GM18520 (cell line): ENCODE measurements around the gene DOK3.
A peak's percentile ranks its signal among the peaks of the same experiment; 100 is the strongest.
"Not testable (repeated sequence)": the region's sequence is repeated elsewhere in the genome, so short reads cannot be mapped to it uniquely, and the experiment has no call there.

Experiments
- ATAC-seq: cut with Tn5 transposase; IDR thresholded peaks from one replicate; pipeline ENCODE4 v1.9.1; 2021; ENCODE audit not compliant: unreplicated experiment

DOK3 gene

GRCh38 chr5:177498013-177498787 is 11.4 kb downstream of the DOK3 start:
- ATAC-seq, result no peak

DNA sequence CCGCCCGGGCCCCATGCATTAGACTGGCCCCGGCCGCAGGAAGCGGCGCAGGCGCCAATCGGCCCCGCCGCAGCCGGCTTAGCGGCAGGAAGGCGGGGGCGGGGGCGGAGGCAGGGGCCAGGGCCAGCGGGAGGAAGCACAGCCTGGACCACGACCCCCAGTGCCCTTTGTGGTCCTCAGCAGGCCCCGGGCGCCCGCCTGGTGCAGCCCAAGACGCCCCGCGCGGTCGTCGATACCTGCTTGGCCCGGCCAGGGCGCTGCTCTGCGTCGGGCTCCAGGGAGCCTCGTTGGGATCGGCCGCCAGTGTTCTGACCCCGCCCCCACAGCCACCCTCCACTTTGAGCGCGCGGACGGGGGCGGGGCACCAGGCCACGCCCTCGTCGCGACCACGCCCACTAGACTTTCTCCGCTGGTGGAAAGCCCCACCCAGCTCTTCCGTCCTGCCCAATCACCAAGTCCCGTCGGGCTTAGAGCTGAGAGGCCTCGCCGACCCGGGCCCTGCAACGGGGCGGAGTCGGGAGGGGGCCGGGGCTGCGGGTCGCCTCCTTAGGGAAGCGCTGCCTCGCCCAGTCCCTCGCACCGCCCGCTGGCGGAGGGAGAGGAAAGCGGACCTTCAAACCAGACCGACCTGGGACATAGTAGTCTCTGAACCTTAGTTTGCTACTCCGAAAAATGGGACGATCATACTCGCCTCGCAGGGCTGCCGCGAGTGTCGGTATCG is 12.2 kb downstream of the DOK3 start, which contains the start of gene PDLIM7:
PDLIM7 (minus strand) TSS at position 313 of the 721 bp plus-strand sequence. CDS start 1,092 bp downstream, outside the sequence.
- ATAC-seq, result peak; percentile 77

DNA sequence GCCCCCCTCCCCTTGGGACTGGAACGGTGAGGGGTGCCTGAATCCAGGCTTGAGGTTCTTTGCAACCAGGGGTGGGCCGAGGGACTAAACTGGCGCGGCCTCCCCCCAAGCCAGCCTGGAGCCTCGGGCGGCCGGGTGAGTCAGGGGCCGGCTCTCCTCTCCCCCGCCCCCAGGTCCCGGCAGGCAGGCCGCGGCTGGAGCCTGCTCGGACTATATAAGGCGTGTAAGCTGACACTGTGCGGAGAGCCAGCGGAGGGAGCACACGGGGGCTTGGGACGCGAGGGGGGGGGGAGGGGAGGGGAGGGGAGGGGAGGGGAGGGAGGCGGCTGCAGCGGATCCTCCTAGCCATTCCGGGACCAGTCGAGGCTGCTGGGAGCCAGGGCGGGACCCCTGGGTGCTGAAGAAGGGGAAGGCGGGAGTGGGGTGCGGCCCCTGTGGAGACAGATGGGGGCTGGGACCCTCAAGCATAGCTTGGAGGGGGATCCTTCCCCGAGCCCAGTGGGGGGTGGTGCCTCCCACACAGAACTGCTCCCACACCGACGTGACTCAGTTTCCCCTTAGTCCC is 12.8 kb downstream of the DOK3 start:
- no peak for ATAC-seq

DNA sequence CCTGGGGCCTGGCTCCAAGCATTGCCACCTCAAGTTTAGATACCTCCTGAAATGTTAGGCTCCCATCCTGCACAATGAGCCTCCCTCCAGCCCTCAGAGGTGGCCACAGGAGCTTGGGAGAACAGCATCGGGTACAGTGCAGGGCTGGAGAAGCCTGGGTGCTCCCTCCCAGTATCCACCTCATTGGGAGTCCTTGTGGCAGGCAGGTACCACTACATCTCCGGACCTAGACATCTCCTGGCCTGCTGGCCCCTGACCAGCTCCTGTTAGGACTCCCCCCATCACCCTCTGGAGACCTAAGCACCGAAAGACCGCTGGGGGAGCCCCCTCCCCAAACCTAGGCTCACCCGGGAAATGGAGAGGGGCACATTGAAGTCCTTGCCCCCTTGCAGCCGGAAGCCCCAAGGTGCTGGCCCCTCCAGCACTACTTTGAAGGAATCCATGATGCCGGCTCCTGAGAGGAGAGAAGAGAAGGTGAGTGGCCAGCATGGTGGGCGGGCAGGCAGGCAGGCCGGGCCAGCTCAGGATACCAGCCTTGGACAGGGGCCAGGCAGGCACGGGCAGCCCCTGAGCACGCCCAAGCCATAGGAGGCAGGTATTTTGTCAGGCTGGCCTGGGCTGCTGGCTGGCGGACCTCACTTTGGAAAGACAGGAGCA is 13.4 kb downstream of the DOK3 start:
- ATAC-seq, result no peak

DNA sequence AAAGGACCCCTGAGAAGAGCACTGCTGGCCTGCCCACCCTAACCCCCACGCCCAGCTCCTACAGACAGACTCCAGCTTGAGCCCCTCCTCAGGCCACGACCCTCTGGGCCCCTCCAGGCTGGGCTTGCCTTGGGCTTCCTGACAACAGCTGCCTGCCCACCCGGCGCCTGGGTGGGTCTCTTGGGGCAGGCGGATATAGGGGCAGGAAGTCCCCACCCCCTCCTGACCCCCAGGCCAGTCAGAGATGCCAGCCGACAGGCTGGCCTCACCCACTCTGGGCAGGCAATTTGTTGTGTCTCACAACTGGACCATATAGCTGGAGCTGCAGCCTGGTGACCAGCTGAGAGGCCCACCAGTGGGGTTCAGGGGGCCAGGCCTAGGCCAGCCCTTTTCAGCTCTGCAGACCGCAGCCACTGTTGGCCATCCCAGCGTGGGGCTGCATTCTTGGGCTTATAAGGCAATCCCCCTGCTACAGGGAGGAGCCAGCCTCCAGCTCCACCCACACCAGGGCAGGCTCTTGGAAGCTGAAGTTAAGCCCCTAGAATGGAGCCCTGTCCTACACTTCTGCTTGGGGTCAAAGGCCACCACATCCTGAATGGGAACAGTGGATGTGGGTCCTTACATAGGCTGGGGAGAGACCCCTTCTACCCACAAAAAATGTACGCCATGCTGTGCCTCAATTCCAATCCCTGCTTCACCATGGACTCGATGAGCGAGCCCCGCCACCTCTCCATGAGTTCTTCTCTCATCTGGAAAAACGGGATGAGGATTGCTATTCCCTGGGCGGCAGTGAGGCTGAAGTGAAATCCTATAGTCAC is 14.2 kb downstream of the DOK3 start:
- ATAC-seq, result no peak

DNA sequence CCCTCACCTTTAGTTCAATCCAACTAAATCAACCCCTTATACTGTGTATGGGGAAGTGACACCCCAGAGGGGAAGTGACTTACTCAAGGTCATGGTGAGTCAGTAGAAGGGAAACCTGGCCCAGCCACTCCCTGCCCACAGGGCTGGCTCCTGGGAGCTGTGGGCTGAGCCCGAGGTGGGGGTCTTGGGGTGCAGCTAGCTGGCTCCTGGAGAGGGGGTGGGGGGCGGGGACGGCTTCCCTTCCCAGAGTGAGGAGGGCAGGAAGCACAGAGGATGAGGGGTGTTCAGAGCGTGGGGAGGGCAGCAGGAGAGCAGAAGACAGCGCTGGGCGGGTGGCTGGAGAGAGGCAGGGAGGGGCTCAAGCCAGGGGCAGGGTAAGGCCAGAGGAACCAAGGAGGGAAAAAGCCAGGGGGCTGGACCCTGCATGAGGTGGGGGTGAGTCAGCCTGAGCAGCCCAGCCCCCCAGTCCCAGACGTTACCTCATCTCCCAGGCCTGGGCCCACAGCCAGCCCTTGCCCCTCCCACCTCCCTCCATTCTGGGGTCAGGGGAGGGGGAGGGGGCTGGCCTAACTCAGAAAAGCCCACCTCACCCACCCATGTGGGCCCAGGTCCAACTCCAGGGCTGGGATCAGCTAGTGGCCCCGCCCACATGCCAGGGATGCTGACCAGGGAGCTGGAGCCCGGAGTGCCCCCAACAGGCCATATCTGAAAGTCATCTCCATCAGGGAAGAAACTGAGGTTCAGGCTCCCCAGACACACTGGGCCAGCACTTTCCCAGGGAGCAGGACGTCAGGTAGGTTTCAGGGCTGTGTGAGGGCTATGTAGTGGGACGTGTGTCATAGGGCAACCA is 15.1 kb downstream of the DOK3 start:
- no peak for ATAC-seq

DNA sequence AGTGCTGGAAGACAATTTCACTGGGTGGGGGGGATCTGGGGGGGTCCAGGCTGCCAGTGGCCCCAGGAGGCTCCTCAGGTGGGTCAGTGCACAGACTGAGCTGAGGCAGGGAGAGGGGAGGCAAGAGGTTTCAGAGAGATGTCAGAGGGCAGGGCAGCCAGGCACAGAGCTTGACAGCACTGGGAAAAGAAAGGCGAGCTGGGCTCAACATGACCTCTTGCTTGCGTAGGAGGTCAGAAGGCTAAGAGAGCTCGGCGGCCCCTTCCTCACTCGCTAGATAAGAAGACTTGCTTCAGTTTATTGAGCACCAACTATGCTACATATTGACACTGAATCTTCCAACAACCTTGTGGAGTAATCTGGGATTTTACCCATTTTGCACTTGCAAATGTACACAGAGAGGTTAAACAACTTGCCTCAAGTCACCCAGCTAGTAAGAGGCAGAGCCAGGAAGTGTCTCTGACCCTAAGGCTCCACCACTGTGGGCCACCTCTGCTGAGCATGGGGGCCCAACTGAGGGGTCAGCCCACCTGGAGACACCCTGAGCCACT is 15.8 kb downstream of the DOK3 start:
- no peak for ATAC-seq

DNA sequence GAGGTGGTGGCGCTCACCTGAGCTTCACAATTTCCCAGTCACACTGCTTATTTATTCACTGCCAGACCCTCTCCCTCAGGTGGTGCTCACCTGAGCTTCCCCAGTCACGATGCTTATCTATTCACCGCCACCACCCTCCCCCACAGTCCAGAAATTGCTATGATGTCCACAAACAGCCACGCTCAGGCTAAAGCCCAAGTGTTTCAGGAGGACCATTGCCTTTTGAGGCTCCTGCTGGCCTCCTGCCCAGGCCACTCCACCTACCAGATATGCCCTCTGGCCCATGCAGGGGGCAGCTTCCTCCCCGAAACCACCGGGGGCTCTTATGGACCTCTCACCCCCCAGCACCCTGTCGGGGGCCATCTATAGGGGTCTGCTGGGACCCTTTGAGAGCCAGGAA is 16.8 kb downstream of the DOK3 start:
- ATAC-seq, result no peak

- ATAC-seq, result no peak
These were observed 17.5 kb downstream of the DOK3 start for GRCh38 chr5:177491983-177492746.

GRCh38 chr5:177491429-177491945 is 18.1 kb downstream of the DOK3 start:
- no peak for ATAC-seq

DNA sequence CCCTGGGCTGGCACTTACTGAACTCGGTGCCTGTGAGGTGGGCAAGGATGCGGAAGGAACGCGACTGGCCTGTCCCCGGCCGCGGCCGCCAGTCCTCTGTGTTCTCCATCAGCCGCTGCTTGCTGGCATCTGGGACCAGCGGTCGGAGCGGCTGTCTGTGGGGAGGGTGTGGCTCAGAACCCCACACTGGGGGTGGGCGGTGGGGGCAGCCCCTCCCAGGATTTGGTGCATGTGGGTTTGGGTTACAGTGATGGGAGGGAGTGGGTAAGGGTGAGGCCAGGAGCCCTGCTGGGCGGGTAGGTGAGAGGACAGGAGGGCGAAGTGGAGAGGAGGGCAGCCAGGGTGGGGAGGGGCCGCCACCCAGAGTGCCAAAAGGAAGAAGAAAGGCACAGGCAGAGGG is 18.6 kb downstream of the DOK3 start:
- no peak for ATAC-seq

- no peak for ATAC-seq
These were observed 19.2 kb downstream of the DOK3 start for GRCh38 chr5:177490311-177490991.

DNA sequence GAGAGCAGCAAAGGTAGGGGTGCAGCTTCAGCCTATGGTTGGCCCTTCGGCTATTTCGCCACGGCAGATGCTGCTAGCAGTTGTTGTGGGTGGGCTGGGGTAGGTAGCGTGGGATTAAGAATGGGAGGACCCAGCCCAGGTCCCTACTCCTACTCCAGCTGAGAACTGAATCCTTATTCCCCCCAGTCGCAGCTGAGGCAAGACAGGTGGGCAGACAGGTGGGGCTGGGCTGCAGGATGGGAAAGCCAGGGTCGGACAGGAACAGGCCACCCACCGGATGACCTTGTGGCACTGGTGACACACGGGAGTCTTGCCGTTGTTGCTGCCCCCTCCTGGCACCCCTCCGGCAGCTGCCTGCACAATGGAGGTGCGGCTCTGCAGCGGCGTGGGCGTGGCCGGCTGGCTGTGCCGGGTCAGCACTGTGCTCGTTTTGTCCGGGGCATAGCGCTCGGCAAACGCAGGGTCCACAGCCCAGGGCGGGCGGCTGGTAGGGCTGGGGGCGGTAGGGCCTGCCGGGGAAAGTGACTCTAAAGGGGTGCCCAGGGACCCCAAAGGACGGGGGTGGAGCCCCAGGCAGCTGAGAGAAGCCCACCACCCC is 20.4 kb downstream of the DOK3 start:
- ATAC-seq, result no peak

- no peak for ATAC-seq
These were observed 21.7 kb downstream of the DOK3 start for GRCh38 chr5:177487975-177488374.

DNA sequence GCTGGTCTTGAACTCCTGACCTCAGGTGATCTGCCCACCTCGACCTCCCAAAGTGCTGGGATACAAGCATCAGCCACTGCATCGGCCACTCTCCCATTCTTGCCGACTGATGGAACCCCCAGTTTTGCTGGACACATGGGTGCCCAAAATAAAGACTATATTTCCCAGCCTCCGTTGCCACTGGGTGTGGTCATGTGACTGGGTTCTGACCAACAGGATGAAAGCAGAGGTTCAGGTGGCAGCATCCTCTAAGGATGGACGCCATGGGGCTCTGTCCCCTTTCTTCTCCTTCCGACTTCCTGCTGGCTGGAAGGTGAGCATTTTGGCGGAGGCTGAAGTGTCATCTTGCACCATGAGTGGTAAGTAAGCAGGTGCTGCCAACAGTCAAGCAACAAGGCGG is 22.5 kb downstream of the DOK3 start:
- no peak for ATAC-seq

GRCh38 chr5:177486256-177486655 is 23.4 kb downstream of the DOK3 start:
- ATAC-seq, result no peak

DNA sequence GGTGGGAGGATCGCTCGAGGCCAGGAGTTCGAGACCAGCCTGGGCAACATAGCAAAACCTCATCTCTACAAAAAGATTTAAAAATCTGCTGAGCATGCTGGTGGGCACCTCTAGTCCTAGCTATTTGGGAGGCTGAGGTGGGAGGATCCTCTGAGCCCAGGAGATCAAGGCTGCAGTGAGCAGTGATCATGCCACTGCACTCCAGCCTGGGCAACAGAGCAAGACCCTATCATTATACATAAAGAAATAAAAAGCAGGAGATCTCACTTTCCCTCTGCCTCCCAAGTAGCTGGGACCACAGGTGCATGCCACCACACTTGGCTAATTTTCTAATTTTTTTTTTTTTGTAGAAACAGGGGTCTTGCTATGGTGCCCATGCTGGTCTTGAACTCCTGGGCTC is 23.9 kb downstream of the DOK3 start:
- not testable (repeated sequence) for ATAC-seq
